ENCODE data around the gene WDR3.
A peak's percentile ranks its signal among the peaks of the same experiment; 100 is the strongest.

The WDR3 gene

DNA sequence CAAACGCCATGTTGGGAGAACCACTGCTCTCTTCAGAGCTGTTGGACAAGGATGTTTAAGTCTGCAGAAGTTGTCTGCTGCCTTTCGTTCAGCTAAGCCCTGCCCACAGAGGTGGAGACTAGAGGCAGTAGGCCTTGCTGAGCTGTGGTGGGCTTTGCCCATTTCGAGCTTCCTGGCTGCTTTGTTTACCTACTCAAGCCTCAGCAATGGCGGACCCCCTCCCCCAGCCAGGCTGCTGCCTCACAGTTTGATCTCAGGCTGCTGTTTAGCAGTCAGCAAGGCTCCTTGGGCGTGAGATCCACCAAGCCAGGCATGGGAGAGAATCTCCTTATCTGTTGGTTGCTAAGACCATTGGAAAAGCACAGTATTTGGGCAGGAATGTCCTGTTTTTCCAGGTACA is 74.8 kb downstream of the WDR3 start:
- no peak for TF ChIP-seq CTCF (conservative IDR thresholded peaks at IDR 0.05; ENCODE audit: low read length)
- no peak for DNase-seq (ENCODE audit: low read depth)
- no peak overlapping the region for H3K4me3 ChIP-seq (ENCODE audit: low read length)

DNA sequence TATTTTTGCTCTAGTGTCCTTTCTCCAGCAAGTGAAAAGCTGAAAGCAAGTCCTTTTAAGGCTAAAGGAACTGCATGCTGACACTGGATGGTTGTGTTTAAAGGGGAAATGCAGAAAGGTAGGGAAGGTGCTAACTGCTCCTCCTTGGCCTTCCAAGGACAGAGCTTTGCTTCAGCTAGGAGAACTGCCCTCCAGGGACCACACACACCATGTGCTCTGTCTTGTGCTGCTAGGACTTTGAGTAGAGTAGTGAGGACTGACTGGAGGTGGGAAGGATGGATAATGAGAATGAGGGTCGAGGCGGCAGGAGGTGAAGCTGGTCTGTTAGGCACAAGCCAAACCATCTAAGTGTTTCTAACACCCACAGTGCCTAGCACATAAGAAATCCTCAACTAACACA is 77.9 kb downstream of the WDR3 start:
- no peak overlapping the region for H3K4me3 ChIP-seq (ENCODE audit: low read length)
- no peak for DNase-seq (ENCODE audit: low read depth)
- no peak for TF ChIP-seq CTCF (conservative IDR thresholded peaks at IDR 0.05; ENCODE audit: low read length)

- TF ChIP-seq CTCF (conservative IDR thresholded peaks at IDR 0.05; ENCODE audit: low read length): no peak
- no peak for DNase-seq (ENCODE audit: low read depth)
- no peak overlapping the region for H3K4me3 ChIP-seq (ENCODE audit: low read length)
These were observed 78.5 kb downstream of the WDR3 start for GRCh38 chr1:118008011-118008410.

DNA sequence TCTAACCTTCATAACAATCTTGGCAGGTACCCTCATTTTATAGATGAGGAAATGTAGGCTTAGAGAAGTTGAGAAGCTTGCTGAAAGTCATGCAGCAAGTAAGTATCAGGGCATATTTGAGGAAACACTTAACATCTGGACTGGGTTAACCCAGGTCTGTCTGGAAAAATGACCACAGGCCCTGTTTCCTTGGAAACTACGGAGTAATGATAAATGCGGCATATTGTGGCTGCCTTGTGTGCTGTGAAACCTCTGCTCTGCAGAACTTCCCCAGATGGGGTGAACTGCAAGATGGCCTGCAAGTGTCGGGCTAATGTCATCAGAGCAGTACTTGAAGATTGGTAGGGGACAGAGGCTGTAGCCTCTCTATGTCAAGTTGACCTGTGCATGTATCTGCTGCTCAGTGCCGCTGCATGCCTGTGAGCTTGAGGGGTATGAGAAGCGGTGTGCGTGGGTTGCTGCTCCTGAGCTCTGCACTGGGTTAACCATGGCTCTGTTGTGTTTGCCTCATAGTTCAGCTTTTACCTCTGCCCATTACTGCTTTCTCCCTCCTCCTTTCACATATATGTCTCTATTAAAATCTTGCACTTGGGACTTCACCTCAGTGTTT is 83.1 kb downstream of the WDR3 start:
- TF ChIP-seq CTCF (conservative IDR thresholded peaks at IDR 0.05; ENCODE audit: low read length): no peak
- H3K4me3 ChIP-seq (ENCODE audit: low read length): no peak overlapping the region
- peak; percentile 19 for DNase-seq (ENCODE audit: low read depth)

- no peak for TF ChIP-seq CTCF (conservative IDR thresholded peaks at IDR 0.05; ENCODE audit: low read length)
- DNase-seq (ENCODE audit: low read depth): no peak
- no peak overlapping the region for H3K4me3 ChIP-seq (ENCODE audit: low read length)
These were observed 83.8 kb downstream of the WDR3 start for GRCh38 chr1:118013336-118013735.

GRCh38 chr1:118013938-118014337 is 84.4 kb downstream of the WDR3 start:
- DNase-seq (ENCODE audit: low read depth): no peak
- TF ChIP-seq CTCF (conservative IDR thresholded peaks at IDR 0.05; ENCODE audit: low read length): no peak
- no peak overlapping the region for H3K4me3 ChIP-seq (ENCODE audit: low read length)

Data from AG10803 (cell line).